GM18867 (cell line): ENCODE measurements around the gene CNTNAP2.
"Not testable (repeated sequence)": the region's sequence is repeated elsewhere in the genome, so short reads cannot be mapped to it uniquely, and the experiment has no call there.

Source experiments
- ATAC-seq: cut with Tn5 transposase; IDR thresholded peaks from one replicate; pipeline ENCODE4 v1.9.1; 2021; ENCODE audit warnings: mild to moderate bottlenecking, moderate library complexity; ENCODE audit not compliant: unreplicated experiment

The CNTNAP2 gene

DNA sequence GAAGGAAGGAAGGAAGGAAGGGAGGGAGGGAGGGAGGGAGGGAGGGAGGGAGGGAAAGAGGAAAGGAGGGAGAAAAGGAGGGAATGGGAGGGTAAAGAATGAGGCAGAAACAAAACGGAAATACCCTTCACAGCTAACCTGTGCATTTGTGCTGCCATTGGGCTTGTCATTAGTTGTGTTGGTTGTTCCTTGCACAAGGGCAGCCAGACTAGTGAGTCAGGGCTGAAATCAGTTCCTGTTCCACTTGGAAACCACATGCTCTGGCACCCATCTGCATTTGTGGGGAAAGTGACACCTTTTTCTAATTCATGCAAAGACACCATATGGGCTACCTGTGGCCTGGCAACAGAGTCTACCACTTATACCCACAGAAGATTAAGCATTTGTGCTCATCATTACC lies 1469.9 kb downstream of the CNTNAP2 start:
- ATAC-seq = no peak

DNA sequence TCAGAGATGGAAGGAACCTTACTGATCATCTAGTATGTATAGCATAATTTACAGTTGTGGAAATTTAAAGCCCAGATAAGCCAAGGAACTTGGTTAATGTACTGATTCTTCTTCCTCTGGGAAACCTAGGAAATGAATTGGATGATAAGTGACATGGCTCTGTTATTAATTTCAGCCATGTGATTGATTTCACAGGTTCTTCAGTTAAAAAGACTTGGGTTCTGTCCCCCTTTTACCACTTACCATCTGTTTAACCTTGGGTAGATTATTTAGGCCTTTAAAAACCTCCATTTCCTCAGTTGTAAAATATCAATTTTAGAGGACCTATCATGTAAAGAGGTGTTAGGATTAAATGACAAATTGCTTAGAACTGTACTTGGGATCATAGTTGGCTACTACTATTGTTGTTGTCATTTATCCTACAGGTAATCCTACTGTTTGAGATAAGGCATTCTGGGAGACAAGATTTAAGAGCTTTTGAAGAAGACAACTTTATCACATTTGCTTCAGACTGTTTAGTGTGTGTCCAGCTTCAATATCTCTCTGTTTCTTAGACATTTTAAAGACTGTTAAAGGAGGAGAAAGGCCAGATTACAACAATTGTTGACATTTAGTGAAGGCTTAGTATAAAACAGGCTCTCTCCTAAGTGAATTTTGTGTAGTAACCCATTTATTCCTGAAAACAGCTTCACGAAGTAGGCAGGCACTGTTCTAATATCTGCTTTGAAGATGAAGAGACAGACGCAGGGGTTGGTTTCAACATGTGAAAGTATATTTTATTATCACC lies 1476.9 kb downstream of the CNTNAP2 start:
- ATAC-seq = no peak

- no peak for ATAC-seq
Measured at GRCh38 chr7:147595042-147595441, 1478.4 kb downstream of the CNTNAP2 start.

DNA sequence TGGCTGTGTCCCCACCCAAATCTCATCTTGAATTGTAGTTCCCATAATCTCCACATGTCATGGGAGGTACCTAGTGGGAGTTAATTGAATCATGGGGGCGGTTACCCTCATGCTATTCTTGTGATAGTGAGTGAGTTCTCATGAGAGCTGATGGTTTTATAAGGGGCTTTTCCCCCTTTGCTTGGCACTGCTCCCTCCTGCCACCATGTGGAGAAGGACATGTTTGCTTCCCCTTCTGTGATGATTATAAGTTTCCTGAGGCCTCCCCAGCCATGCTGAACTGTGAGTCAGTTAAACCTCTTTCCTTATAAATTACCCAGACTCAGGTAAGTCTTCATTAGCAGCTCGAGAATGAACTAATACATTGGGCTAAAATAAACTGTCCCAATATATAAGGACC lies 1482.1 kb downstream of the CNTNAP2 start:
- not testable (repeated sequence) for ATAC-seq

DNA sequence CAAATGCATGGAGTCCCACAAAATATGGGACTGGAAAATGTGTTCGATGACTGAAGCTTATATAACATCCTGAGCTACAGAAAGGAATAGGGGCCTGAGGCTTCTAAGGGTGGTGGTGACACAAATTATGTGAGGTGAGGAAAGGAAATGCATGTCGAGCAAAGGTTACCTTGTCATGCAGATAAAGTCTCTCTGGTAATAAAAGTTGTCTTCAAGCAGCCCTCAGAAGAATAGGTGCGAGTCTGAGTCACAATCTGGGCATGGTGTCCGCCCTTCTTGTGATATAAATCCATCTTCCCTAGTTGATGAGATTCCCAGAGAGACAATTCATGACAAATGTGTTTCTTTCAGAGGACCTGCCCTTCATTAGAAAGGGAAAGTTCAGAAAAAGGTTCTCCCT lies 1488.7 kb downstream of the CNTNAP2 start:
- no peak for ATAC-seq

DNA sequence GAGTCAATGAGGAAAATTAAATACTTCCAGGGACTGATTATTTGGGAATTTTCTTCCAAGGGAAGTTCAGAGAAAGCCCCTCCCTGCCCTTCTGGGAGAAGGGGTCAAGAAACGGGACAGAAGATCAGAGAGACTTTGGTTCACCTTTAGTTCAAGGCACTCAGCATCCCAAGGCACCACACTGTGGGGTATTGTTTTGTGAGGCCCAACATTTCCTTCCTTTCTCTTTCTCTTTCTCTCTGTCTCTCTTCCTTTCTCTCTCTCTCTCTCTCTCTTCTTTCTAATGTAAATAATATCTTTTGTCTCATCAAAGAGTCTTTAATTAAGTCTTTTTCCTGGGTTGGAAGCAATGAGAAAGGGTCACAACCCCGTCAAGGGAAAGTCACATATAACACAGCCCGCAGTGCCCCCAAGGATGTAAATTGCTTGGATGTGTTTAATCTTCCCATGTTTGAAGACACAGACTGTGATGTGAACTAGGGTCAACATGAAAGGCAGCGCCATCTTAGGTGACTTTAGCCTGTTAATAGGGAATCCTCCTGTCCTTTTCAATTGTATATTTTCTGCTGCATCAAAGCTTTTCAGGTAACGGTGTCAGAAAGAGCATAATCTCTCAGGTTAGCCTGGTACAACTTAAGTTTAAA lies 1490.7 kb downstream of the CNTNAP2 start:
- ATAC-seq = no peak

DNA sequence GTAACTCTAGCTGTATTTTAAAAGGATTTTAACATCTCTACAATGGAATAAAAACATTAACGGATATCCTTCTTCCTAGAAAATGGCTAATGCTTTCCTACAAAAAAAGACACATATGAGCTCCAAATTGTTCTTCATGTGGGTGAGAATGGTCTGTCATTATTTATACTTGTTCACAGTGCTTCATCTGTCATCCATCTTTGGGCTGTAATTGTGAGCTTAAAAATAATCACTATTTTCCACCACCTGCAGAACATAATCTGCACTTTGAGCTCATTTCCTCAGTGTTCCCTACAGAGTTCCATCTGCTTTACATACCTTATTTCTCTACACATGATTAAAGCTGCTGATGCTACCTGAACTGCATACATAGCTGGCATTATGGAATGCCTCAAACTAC lies 1494.8 kb downstream of the CNTNAP2 start:
- ATAC-seq = no peak

GRCh38 chr7:147635288-147635687 lies 1518.7 kb downstream of the CNTNAP2 start:
- ATAC-seq = no peak

- no peak for ATAC-seq
Measured at GRCh38 chr7:147636553-147636952, 1520.0 kb downstream of the CNTNAP2 start.

DNA sequence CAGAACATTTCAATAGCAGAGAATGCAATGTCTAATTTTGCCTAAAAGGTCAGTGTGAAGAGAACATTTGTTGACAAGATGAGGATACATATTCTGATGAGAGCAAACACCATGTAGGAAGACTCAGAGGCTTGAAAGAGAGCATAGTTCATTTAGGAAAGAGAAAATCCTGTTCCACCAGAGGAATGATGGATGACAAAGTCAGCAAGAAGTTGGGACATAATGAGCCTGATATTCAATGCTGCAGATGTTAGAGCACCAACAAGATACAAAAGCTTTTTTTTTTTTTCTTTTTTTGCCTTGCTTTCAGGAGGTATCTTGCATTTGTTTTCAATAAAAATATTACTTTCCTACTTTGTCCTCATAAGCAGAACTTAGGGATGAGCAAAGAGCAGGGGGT lies 1522.0 kb downstream of the CNTNAP2 start:
- no peak for ATAC-seq

DNA sequence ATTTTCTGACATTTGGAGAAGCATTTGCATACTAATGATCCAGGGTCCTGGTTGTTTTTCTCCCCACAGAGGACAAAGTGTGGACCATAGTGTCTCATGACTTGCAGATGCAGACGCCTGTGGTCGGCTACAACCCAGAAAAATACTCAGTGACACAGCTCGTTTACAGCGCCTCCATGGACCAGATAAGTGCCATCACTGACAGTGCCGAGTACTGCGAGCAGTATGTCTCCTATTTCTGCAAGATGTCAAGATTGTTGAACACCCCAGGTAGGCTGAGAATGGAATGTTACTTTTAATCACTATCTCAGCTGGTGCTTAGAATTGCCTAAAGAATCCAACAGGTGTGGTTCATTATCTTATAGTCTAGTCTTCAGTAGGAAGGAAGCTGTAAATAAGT lies 1522.4 kb downstream of the CNTNAP2 start:
- no peak for ATAC-seq

GRCh38 chr7:147639751-147640150 lies 1523.2 kb downstream of the CNTNAP2 start:
- ATAC-seq = no peak

DNA sequence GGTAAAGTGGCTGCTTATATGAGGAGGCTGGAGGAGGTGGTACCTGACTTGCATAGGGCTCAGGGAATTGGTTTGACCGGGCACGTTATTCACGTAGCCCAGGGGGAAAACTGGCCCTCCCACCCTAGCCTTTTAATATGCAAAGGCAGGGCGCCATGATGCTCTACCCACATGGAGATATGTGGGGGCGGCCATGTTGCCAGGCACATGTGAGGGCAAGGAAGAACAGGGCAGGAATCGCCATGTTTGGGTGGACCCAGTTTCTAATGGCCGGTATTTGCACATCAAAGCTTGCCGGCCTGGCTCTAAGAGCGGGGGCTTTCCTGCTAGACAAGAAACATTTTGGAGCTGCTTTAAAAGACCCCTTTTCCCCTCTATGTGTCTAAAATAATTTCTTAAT lies 1524.2 kb downstream of the CNTNAP2 start:
- ATAC-seq = no peak

- ATAC-seq = no peak
Measured at GRCh38 chr7:147646568-147646967, 1530.0 kb downstream of the CNTNAP2 start.

DNA sequence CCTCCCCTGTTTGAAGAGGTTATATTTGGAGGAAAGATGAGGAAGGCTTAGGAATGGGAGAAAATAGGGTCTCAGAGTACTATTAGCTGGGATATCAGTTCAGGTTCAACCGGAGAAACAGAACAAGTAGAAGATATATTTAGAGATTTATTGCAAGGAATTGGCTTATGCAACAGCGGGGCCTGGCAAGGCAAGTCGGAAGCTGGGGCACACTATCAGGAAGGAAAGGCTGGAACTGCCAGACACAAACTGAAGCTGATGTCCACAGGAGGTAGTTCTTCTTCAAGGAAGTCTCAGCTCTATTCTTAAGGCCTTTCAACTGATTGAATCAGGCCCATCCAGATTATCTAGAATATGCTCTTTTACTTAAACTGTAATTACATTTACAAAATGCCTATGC lies 1534.4 kb downstream of the CNTNAP2 start:
- no peak for ATAC-seq

GRCh38 chr7:147651601-147652000 lies 1535.0 kb downstream of the CNTNAP2 start:
- no peak for ATAC-seq

GRCh38 chr7:147653456-147653855 lies 1536.9 kb downstream of the CNTNAP2 start:
- no peak for ATAC-seq

GRCh38 chr7:147658392-147658967 lies 1541.9 kb downstream of the CNTNAP2 start:
- ATAC-seq = no peak

- no peak for ATAC-seq
Measured at GRCh38 chr7:147659036-147659995, 1542.7 kb downstream of the CNTNAP2 start.

GRCh38 chr7:147664541-147664940 lies 1547.9 kb downstream of the CNTNAP2 start:
- ATAC-seq = no peak

DNA sequence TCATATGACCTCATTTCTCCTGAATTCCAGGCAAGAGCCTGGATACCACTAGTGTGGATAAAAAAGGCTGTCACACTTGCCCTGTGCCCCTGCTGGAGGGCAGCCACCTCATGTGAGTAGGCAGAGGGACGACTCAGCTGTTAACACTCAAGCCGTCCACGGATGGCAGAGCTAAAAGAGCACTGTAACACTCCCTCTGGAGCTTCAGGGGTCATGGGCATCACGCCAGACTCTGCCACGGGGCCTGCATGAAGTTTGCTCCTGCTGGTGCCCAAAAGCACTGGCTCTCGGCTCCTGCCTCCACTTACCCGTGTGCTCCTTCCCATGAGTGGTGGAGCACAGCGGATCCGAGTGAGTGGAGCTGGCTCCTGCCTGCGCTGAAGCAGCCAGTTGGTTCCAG lies 1554.2 kb downstream of the CNTNAP2 start:
- ATAC-seq = no peak
